ENCODE measurements around the gene PCLAF.
"Not testable (repeated sequence)": the region's sequence is repeated elsewhere in the genome, so short reads cannot be mapped to it uniquely, and the experiment has no call there.

Gene PCLAF

GRCh38 chr15:64361259-64361658, 20.0 kb downstream of the PCLAF start:
- no peak for DNase-seq

GRCh38 chr15:64356710-64357040, 24.6 kb downstream of the PCLAF start:
- DNase-seq, result no peak

GRCh38 chr15:64355944-64356709, 25.1 kb downstream of the PCLAF start, which contains the start of gene CSNK1G1:
Gene CSNK1G1, minus strand, starts transcription at chr15:64356173. Its CDS starts 55,674 bp downstream, at chr15:64300499.
- peak; percentile 92 for DNase-seq

- peak; percentile 53 for DNase-seq
Measured at GRCh38 chr15:64355348-64355943, 25.8 kb downstream of the PCLAF start.

- no peak for DNase-seq
Measured at GRCh38 chr15:64354688-64355344, 26.4 kb downstream of the PCLAF start.

GRCh38 chr15:64351265-64351664, 30.0 kb downstream of the PCLAF start:
- no peak for DNase-seq

GRCh38 chr15:64349375-64349774, 31.9 kb downstream of the PCLAF start:
- DNase-seq, result no peak

GRCh38 chr15:64348455-64348854, 32.8 kb downstream of the PCLAF start:
- DNase-seq, result no peak

GRCh38 chr15:64346242-64346641, 35.0 kb downstream of the PCLAF start:
- not testable (repeated sequence) for DNase-seq

- DNase-seq, result no peak
Measured at GRCh38 chr15:64344651-64345294, 36.5 kb downstream of the PCLAF start.

- DNase-seq, result no peak
Measured at GRCh38 chr15:64343841-64344240, 37.4 kb downstream of the PCLAF start.

GRCh38 chr15:64343222-64343621, 38.0 kb downstream of the PCLAF start:
- no peak for DNase-seq

- no peak for DNase-seq
Measured at GRCh38 chr15:64341961-64342360, 39.3 kb downstream of the PCLAF start.

- no peak for DNase-seq
Measured at GRCh38 chr15:64340355-64340754, 40.9 kb downstream of the PCLAF start.

- no peak for DNase-seq
Measured at GRCh38 chr15:64337761-64338160, 43.5 kb downstream of the PCLAF start.

GRCh38 chr15:64333986-64334929, 47.0 kb downstream of the PCLAF start:
- DNase-seq, result peak; percentile 13

- DNase-seq, result no peak
Measured at GRCh38 chr15:64333516-64333915, 47.7 kb downstream of the PCLAF start.

- DNase-seq, result not testable (repeated sequence)
Measured at GRCh38 chr15:64331668-64332067, 49.6 kb downstream of the PCLAF start.

- not testable (repeated sequence) for DNase-seq
Measured at GRCh38 chr15:64326975-64327374, 54.3 kb downstream of the PCLAF start.

- not testable (repeated sequence) for DNase-seq
Measured at GRCh38 chr15:64326458-64326857, 54.8 kb downstream of the PCLAF start.

- no peak for DNase-seq
Measured at GRCh38 chr15:64324165-64324877, 56.9 kb downstream of the PCLAF start.

- DNase-seq, result no peak
Measured at GRCh38 chr15:64315216-64315615, 66.0 kb downstream of the PCLAF start.

Measured in activated T-cell treated with anti-CD3 and anti-CD28 coated beads for 4 hours (primary cell).